ENCODE measurements around the gene ANKMY1.
"Not testable (repeated sequence)": the region's sequence is repeated elsewhere in the genome, so short reads cannot be mapped to it uniquely, and the experiment has no call there.

ANKMY1 gene

GRCh38 chr2:240522406-240522805 lies 35.4 kb downstream of the ANKMY1 start:
- Histone ChIP-seq H3K4me2 (ENCODE audit: low read length) (no peak overlapping the region), H4K20me1 (ENCODE audit: insufficient read depth, low read length) (no peaks in the 10 kb centered on the region), H3K36me3 (replicated peaks; ENCODE audit: low read depth, low read length) (peaks cover 63% of the 10 kb centered on the region), H3K4me1 (ENCODE audit: low read length) (no peaks in the 10 kb centered on the region), H3K4me3 (ENCODE audit: low read length) (no peak overlapping the region), H3K9ac (ENCODE audit: low read length) (no peak overlapping the region), H3K9me3 (ENCODE audit: insufficient read depth, low read length) (0 out of 2 replicates have a peak, but pooled peaks cover 3% of the 10 kb centered on the region), H2AFZ (ENCODE audit: low read depth, low read length) (no peak overlapping the region), H3K79me2 (ENCODE audit: low read length) (no peaks in the 10 kb centered on the region), H3K27me3 (ENCODE audit: low read depth, low read length) (no peaks in the 10 kb centered on the region), H3K27ac (ENCODE audit: low read length) (no peak overlapping the region)
- TF ChIP-seq CTCF (IDR thresholded peaks at IDR 0.05; ENCODE audit: low read depth, low read length), result no peak
- no peak for TF ChIP-seq EZH2phosphoT487 (IDR thresholded peaks at IDR 0.05; ENCODE audit: low read depth)

- not testable (repeated sequence) for H4K20me1 ChIP-seq (ENCODE audit: insufficient read depth, low read length); H2AFZ ChIP-seq (ENCODE audit: low read depth, low read length); H3K79me2 ChIP-seq (ENCODE audit: low read length); H3K9ac ChIP-seq (ENCODE audit: low read length); H3K4me1 ChIP-seq (ENCODE audit: low read length); H3K4me2 ChIP-seq (ENCODE audit: low read length); H3K27me3 ChIP-seq (ENCODE audit: low read depth, low read length); H3K4me3 ChIP-seq (ENCODE audit: low read length); H3K27ac ChIP-seq (ENCODE audit: low read length); H3K9me3 ChIP-seq (ENCODE audit: insufficient read depth, low read length)
- H3K36me3 ChIP-seq (replicated peaks; ENCODE audit: low read depth, low read length), result peaks cover 58% of the 10 kb centered on the region
Observed at GRCh38 chr2:240521885-240522284, 35.9 kb downstream of the ANKMY1 start.

- H3K27ac ChIP-seq (ENCODE audit: low read length), result no peak overlapping the region
- H3K4me2 ChIP-seq (ENCODE audit: low read length), result no peak overlapping the region
- H3K9me3 ChIP-seq (ENCODE audit: insufficient read depth, low read length), result no peaks in the 10 kb centered on the region
- H3K4me1 ChIP-seq (ENCODE audit: low read length), result no peaks in the 10 kb centered on the region
- peaks cover 48% of the 10 kb centered on the region for H3K36me3 ChIP-seq (replicated peaks; ENCODE audit: low read depth, low read length)
- TF ChIP-seq CTCF (IDR thresholded peaks at IDR 0.05; ENCODE audit: low read depth, low read length) (no peak), EZH2phosphoT487 (IDR thresholded peaks at IDR 0.05; ENCODE audit: low read depth) (no peak)
- no peaks in the 10 kb centered on the region for H3K79me2 ChIP-seq (ENCODE audit: low read length)
- no peak overlapping the region for H3K4me3 ChIP-seq (ENCODE audit: low read length)
- H3K27me3 ChIP-seq (ENCODE audit: low read depth, low read length), result no peaks in the 10 kb centered on the region
- H4K20me1 ChIP-seq (ENCODE audit: insufficient read depth, low read length), result no peaks in the 10 kb centered on the region
- no peak overlapping the region for H3K9ac ChIP-seq (ENCODE audit: low read length)
- H2AFZ ChIP-seq (ENCODE audit: low read depth, low read length), result no peak overlapping the region
Observed at GRCh38 chr2:240520974-240521350, 36.8 kb downstream of the ANKMY1 start.

- no peak overlapping the region for H3K4me3 ChIP-seq (ENCODE audit: low read length)
- peaks cover 42% of the 10 kb centered on the region for H3K36me3 ChIP-seq (replicated peaks; ENCODE audit: low read depth, low read length)
- no peak overlapping the region for H3K4me2 ChIP-seq (ENCODE audit: low read length)
- no peak overlapping the region for H3K9ac ChIP-seq (ENCODE audit: low read length)
- TF ChIP-seq CTCF (IDR thresholded peaks at IDR 0.05; ENCODE audit: low read depth, low read length) (no peak), EZH2phosphoT487 (IDR thresholded peaks at IDR 0.05; ENCODE audit: low read depth) (no peak)
- no peaks in the 10 kb centered on the region for H3K9me3 ChIP-seq (ENCODE audit: insufficient read depth, low read length)
- no peaks in the 10 kb centered on the region for H3K79me2 ChIP-seq (ENCODE audit: low read length)
- H3K27me3 ChIP-seq (ENCODE audit: low read depth, low read length), result no peaks in the 10 kb centered on the region
- H4K20me1 ChIP-seq (ENCODE audit: insufficient read depth, low read length), result no peaks in the 10 kb centered on the region
- H2AFZ ChIP-seq (ENCODE audit: low read depth, low read length), result no peak overlapping the region
- H3K4me1 ChIP-seq (ENCODE audit: low read length), result no peaks in the 10 kb centered on the region
- H3K27ac ChIP-seq (ENCODE audit: low read length), result no peak overlapping the region
Observed at GRCh38 chr2:240520130-240520973, 37.4 kb downstream of the ANKMY1 start.

Data from OCI-LY3 (cell line).